Suprapubic skin (tissue), 4 donors: ENCODE measurements around the gene IGFN1. TPM values are rescaled to one million over a fixed set of nuclear protein-coding genes. Genes with fewer than 3 reads are reported as not detected.

Experiments used
- DNase-seq, 2 donors: peaks; one replicate each; pipeline ENCODE4 v3.0.0-alpha.2; 2019; ENCODE audit warnings: low spot score in 2 of 2
- H3K27ac ChIP-seq: fragments of 200-600 bp; sonication (generic); one replicate; pipeline ENCODE4 v1.5.1; 2019
- H3K27me3 ChIP-seq: fragments of 200-600 bp; sonication (generic); one replicate; pipeline ENCODE4 v1.5.1; 2019
- H3K36me3 ChIP-seq: fragments of 200-600 bp; sonication (generic); one replicate; pipeline ENCODE4 v1.5.1; 2019
- H3K4me1 ChIP-seq: fragments of 200-600 bp; sonication (generic); one replicate; pipeline ENCODE4 v1.5.1; 2019
- H3K4me3 ChIP-seq: fragments of 200-600 bp; sonication (generic); one replicate; pipeline ENCODE4 v1.5.1; 2019; ENCODE audit warnings: mild to moderate bottlenecking
- H3K9me3 ChIP-seq: fragments of 200-600 bp; sonication (generic); one replicate; pipeline ENCODE4 v1.5.1; 2019
- EP300 ChIP-seq: sonication (generic); formaldehyde crosslinking; IDR thresholded peaks from one replicate; pipeline ENCODE4 v1.6.1; 2017; ENCODE audit warnings: antibody characterized with exemption
- POLR2A ChIP-seq, 2 donors: fragments of 450-650 bp; IDR thresholded peaks; one replicate each; pipeline ENCODE4 v1.6.1; 2017; ENCODE audit warnings: antibody characterized with exemption in 2 of 2, mild to moderate bottlenecking in 2 of 2, moderate library complexity in 2 of 2
- POLR2AphosphoS5 ChIP-seq, 3 donors: sonication (generic); formaldehyde crosslinking; IDR thresholded peaks; one replicate each; pipeline ENCODE4 v1.6.1; 2017; ENCODE audit warnings: antibody characterized with exemption in 3 of 3
- WGBS: methylation state at CpG from one replicate; pipeline ENCODE4 v1.1.5; 2018; 5-methylcytosine and 5-hydroxymethylcytosine counted together
- total RNA-seq, 4 donors: library from RNA; depleted of rRNA; stranded (reverse); fragments of >200 nt; gene quantifications; one replicate each; pipeline ENCODE4 v1.1.0, GENCODE V29; 2016
- TF ChIP-seq, protein P1 (sequence below), 2 donors: fragments of 200-600 bp in 1 of 2; fragments of 450-650 bp in 1 of 2; sonication (generic) in 1 of 2; IDR thresholded peaks; one replicate each; pipeline ENCODE4 v1.5.1; 2016 to 2019; ENCODE audit warnings: antibody characterized with exemption in 2 of 2, mild to moderate bottlenecking in 1 of 2, moderate library complexity in 1 of 2

The IGFN1 gene
- total RNA-seq, 4 donors from 2014 or later, result 0.13 to 0.57 TPM; not detected in 2

- Histone ChIP-seq H3K4me3 (no peak overlapping the region), H3K9me3 (no peaks in the 10 kb centered on the region), H3K27me3 (peaks cover 19% of the 10 kb centered on the region), H3K36me3 (no peaks in the 10 kb centered on the region), H3K4me1 (no peaks in the 10 kb centered on the region), H3K27ac (no peak overlapping the region)
- DNase-seq, result peak; percentile 47 to 64
- TF ChIP-seq EP300, result no peak
- TF ChIP-seq POLR2A (IDR thresholded peaks at IDR 0.05), result no peak
- TF ChIP-seq POLR2AphosphoS5 (IDR thresholded peaks at IDR 0.05), result no peak
- TF ChIP-seq, protein P1, sequence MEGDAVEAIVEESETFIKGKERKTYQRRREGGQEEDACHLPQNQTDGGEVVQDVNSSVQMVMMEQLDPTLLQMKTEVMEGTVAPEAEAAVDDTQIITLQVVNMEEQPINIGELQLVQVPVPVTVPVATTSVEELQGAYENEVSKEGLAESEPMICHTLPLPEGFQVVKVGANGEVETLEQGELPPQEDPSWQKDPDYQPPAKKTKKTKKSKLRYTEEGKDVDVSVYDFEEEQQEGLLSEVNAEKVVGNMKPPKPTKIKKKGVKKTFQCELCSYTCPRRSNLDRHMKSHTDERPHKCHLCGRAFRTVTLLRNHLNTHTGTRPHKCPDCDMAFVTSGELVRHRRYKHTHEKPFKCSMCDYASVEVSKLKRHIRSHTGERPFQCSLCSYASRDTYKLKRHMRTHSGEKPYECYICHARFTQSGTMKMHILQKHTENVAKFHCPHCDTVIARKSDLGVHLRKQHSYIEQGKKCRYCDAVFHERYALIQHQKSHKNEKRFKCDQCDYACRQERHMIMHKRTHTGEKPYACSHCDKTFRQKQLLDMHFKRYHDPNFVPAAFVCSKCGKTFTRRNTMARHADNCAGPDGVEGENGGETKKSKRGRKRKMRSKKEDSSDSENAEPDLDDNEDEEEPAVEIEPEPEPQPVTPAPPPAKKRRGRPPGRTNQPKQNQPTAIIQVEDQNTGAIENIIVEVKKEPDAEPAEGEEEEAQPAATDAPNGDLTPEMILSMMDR (IDR thresholded peaks at IDR 0.05), result no peak
- WGBS, result 96% methylated on average over 11 of the region's 12 CpGs
Measured at GRCh38 chr1:201215531-201216357, 25.1 kb downstream of the IGFN1 start.

DNA sequence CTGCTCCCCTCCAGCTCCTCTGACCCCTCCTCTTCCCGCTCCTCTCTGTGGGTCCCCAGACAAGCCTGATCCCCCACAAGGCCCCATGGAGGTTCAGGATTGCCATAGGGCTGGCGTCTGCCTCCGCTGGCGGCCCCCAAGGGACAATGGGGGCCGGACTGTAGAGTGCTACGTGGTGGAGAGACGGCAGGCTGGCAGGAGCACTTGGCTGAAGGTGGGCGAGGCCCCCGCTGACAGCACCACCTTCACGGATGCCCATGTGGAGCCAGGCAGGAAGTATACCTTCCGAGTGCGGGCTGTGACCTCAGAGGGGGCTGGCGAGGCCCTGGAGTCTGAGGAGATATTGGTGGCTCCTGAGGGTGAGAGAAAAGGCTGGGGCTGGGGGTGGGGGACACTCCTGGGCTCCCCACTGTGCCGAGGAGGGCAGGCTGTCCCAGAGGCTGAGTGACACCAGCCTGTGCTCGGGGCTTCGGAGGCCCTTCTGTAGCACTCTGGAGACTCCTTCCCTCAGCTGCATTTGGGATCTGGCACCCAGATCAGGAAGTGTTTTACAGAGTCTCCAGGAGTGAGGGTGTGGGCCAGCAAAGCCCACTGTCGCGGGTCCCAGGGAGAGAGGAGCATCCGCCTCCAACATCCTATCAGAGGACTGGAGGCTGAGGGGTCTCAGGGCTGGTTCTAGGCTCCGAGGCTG is 25.9 kb downstream of the IGFN1 start:
- no peak for TF ChIP-seq POLR2A (IDR thresholded peaks at IDR 0.05)
- no peak for TF ChIP-seq POLR2AphosphoS5 (IDR thresholded peaks at IDR 0.05)
- no peak for TF ChIP-seq EP300
- TF ChIP-seq, protein P1 (IDR thresholded peaks at IDR 0.05), result no peak
- H3K4me3 ChIP-seq, result no peak overlapping the region

GRCh38 chr1:201217146-201217545 is 26.5 kb downstream of the IGFN1 start:
- no peaks in the 10 kb centered on the region for H3K9me3 ChIP-seq
- 93% methylated on average over 6 of the region's 14 CpGs for WGBS
- DNase-seq, result peak; percentile 54 to 75
- H3K4me3 ChIP-seq, result no peak overlapping the region
- TF ChIP-seq, protein P1 (IDR thresholded peaks at IDR 0.05), result no peak
- TF ChIP-seq POLR2A (IDR thresholded peaks at IDR 0.05) (no peak), POLR2AphosphoS5 (IDR thresholded peaks at IDR 0.05) (no peak), EP300 (no peak)
- H3K4me1 ChIP-seq, result no peaks in the 10 kb centered on the region
- H3K27ac ChIP-seq, result no peak overlapping the region
- peaks cover 6% of the 10 kb centered on the region for H3K27me3 ChIP-seq
- H3K36me3 ChIP-seq, result no peaks in the 10 kb centered on the region

More for the DNA sequence above, 25.9 kb downstream of the IGFN1 start:
- Histone ChIP-seq H3K27ac (no peak overlapping the region), H3K9me3 (no peaks in the 10 kb centered on the region), H3K27me3 (peaks cover 11% of the 10 kb centered on the region), H3K4me1 (no peaks in the 10 kb centered on the region), H3K36me3 (no peaks in the 10 kb centered on the region)
- 85% methylated on average over 12 of the region's 20 CpGs for WGBS
- peak; percentile 44 to 71 for DNase-seq

GRCh38 chr1:201217851-201218250 is 27.2 kb downstream of the IGFN1 start:
- Histone ChIP-seq H3K4me3 (no peak overlapping the region), H3K36me3 (no peaks in the 10 kb centered on the region), H3K9me3 (no peaks in the 10 kb centered on the region), H3K27me3 (peaks cover 3% of the 10 kb centered on the region), H3K27ac (no peak overlapping the region), H3K4me1 (no peaks in the 10 kb centered on the region)
- 88% methylated on average over 3 of the region's 3 CpGs for WGBS
- TF ChIP-seq, protein P1 (IDR thresholded peaks at IDR 0.05), result no peak
- TF ChIP-seq POLR2A (IDR thresholded peaks at IDR 0.05) (no peak), POLR2AphosphoS5 (IDR thresholded peaks at IDR 0.05) (no peak), EP300 (no peak)
- peak; percentile 23 to 25 for DNase-seq

DNA sequence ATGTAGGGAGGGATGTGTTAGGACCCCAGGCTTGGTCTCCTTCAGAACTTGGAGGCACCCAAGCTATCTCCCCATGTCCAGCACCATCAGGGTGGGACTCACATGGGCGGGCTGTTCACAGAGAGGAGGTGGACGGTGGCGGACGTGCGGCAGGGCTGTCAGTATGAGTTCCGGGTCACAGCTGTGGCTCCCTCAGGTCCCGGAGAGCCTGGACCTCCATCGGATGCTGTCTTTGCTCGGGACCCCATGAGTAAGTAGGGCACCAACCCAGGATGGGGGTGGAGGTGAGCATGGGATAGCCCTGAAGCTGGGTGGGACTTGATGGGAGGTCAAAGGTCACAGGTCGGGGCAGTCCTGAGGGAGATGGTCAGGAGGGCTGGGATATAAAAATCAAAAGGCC is 27.8 kb downstream of the IGFN1 start:
- Histone ChIP-seq H3K4me3 (no peak overlapping the region), H3K27me3 (peaks cover 2% of the 10 kb centered on the region), H3K9me3 (no peaks in the 10 kb centered on the region), H3K27ac (no peak overlapping the region), H3K4me1 (no peaks in the 10 kb centered on the region), H3K36me3 (no peaks in the 10 kb centered on the region)
- 95% methylated on average over 10 of the region's 10 CpGs for WGBS
- DNase-seq, result peak; percentile 29 to 74
- TF ChIP-seq EP300, result no peak
- TF ChIP-seq, protein P1 (IDR thresholded peaks at IDR 0.05), result no peak
- TF ChIP-seq POLR2AphosphoS5 (IDR thresholded peaks at IDR 0.05), result no peak
- TF ChIP-seq POLR2A (IDR thresholded peaks at IDR 0.05), result no peak
